Stimulated activated effector memory CD8-positive, alpha-beta T cell treated with anti-CD3 and anti-CD28 coated beads, Interleukin-12 subunit alpha, Interleukin-12 subunit beta, amount 100 ng/mL, for 72 hours (primary cell): ENCODE measurements around the gene AHCYL2.
"Not testable (repeated sequence)": the region's sequence is repeated elsewhere in the genome, so short reads cannot be mapped to it uniquely, and the experiment has no call there.

ENCODE experiments used
- ATAC-seq: fragments of 150-1000 bp; cut with Tn5 transposase; 2 replicates; pipeline ENCODE4 v1.10.0; 2021
- DNase-seq, 2 donors: peaks; one replicate each; pipeline ENCODE4 v3.0.0; 2021 to 2022; ENCODE audit warnings: low spot score in 2 of 2
- H3K27ac Mint-ChIP-seq: one replicate; pipeline ENCODE4 v1.8.0; 2022; ENCODE audit warnings: mild to moderate bottlenecking, mixed read lengths
- H3K36me3 Mint-ChIP-seq: one replicate; pipeline ENCODE4 v1.8.0; 2022; ENCODE audit warnings: mild to moderate bottlenecking, mixed read lengths
- H3K4me1 Mint-ChIP-seq: one replicate; pipeline ENCODE4 v1.8.0; 2022; ENCODE audit warnings: mixed read lengths
- H3K4me3 Mint-ChIP-seq: one replicate; pipeline ENCODE4 v1.8.0; 2022; ENCODE audit warnings: mild to moderate bottlenecking, mixed read lengths
- H3K9me3 Mint-ChIP-seq: one replicate; pipeline ENCODE4 v1.8.0; 2022; ENCODE audit warnings: mixed read lengths

AHCYL2 gene

DNA sequence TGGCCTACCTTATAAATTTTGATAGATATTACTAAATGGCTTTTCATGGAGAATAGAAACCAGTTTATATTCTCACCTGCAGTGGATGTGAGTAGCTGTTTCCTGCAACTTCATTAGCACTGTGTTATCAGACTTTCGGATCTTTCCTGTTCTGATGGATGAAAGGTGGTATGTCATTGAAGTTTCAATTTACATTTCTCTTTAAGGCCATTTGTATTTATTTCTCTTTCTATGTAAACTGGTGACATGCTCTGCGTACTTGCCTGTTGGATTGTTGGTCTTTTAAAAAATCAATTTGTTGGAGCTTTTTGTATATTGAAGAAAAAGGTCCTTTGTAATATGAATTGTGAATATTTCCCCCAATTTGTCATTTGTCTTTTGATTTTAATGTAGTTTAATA lies 113.6 kb downstream of the AHCYL2 start:
- DNase-seq (no peak), ATAC-seq (no peak)
- Mint-ChIP-seq H3K9me3 (no peaks in the 10 kb centered on the region), H3K4me1 (peaks cover 11% of the 10 kb centered on the region), H3K27ac (no peak overlapping the region), H3K36me3 (no peaks in the 10 kb centered on the region), H3K4me3 (no peak overlapping the region)

DNA sequence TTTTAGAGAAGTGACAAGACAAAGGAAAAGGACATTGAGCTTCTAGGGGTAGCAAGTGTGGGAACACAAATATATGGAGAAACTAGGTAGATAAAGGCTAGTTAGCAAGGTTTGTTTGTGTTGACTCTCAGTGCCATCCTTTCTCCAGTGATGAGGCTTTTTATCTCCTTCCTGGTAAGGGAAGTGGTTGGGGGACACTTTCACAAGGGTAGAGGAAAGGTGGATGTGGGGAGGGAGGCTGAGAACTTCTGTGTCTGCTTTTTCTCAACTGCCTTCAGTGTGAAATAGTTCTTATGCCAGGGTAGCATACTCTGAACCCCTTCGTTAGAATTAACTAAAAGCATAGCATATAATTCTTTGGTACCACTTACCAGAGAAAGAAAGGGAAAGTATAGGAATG lies 116.4 kb downstream of the AHCYL2 start:
- H3K9me3 Mint-ChIP-seq: no peaks in the 10 kb centered on the region
- no peak for ATAC-seq
- H3K4me1 Mint-ChIP-seq: peaks cover 28% of the 10 kb centered on the region

DNA sequence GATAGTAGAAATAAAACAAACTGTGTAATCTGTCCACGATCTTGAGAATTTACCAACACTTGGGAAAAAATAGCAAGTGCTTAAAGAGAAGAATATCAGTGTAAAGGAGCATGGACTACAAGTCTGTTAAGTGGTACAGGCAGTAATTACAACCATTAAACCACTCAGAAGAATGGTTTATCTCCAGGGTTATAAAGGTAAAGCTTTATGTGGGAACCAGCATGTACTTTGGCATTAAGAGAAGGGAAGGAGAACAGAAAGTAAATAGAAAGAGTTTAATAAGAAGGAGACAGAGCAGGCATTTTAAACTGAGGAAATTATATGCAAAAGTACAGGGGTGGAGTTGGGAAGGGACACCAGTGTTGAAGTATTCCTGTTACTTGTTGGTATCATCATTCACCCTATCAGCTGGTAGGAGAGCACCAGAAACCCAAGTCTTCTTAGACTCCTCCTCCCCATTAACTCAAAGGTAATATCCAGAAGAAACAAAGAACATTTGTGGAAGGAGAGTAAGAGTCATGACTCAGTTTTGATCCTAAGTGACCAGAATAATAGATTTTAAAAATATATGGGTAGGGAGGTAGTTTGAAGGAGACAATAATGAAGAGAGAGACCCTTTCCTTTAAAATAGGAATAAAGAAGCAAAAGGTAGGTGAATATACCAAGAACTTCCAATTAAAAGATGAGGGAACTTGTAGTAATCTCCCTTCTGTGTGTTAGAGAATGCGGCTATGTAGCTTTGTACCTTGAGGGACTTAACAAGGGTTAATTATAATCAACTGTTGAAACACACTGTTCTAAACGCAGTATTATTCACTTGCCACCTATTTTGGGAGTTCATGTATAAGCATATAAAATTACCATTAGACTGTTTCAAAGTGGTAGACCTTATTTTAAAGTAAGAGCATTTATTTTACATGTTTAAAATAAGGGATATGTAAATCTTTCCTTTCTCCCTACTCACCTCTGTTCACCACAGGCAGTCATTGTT lies 117.3 kb downstream of the AHCYL2 start:
- Mint-ChIP-seq H3K27ac (no peak overlapping the region), H3K4me1 (peaks cover 28% of the 10 kb centered on the region), H3K36me3 (no peaks in the 10 kb centered on the region), H3K9me3 (no peaks in the 10 kb centered on the region), H3K4me3 (no peak overlapping the region)
- DNase-seq: no peak
- ATAC-seq: no peak

More for the DNA sequence above, 116.4 kb downstream of the AHCYL2 start:
- no peak for DNase-seq
- no peaks in the 10 kb centered on the region for H3K36me3 Mint-ChIP-seq
- peak overlapping the region; percentile 46 for H3K27ac Mint-ChIP-seq
- no peak overlapping the region for H3K4me3 Mint-ChIP-seq

DNA sequence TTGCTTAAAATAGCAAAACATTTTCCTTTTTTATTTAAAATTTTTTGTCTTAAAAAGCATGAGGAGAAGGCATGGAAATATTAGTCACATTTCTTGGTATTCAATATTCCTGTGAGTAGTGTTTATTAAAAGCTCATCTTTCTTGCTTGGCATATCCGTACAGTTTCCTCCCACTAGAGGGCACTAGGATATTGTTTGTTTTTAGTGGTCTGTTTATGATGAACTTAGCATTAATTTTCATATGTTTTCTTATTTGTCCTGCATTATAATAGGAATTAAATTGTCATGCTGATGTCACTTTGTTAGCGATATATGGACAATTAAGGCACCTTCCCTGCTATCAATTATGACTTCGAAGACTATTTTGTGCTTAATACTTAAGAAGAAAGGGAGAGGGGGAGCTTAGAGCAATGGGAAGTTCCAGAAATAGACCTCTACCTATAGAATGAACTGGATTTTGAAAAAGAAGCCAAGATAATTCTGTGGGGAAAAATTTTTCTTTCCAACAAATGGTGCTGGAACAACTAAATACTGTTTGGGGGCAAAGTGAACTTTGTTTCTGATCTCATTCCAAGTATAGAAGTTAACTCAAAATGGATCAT lies 118.4 kb downstream of the AHCYL2 start:
- Mint-ChIP-seq H3K4me3 (no peak overlapping the region), H3K36me3 (no peaks in the 10 kb centered on the region), H3K4me1 (peaks cover 28% of the 10 kb centered on the region), H3K9me3 (no peaks in the 10 kb centered on the region), H3K27ac (no peak overlapping the region)
- ATAC-seq: no peak
- no peak for DNase-seq

DNA sequence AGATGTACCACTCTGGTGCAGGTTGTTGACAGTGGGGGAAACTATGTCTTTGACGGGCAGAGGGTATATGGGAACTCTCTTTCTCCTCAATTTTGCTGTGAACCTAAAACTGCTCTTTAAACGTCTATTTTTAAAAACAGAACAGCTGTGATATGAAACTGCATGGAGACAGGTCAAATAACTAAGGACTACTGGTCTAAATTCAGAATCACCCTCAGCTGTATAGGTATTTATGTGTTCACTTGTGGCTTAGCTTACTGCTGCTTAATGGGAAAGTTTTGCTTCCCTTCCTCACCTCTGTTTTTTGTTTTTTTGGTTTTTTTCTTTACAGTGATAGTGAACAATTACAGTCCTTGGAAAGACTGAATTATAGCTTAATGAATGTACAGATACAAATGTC lies 122.5 kb downstream of the AHCYL2 start:
- H3K4me3 Mint-ChIP-seq: no peak overlapping the region
- no peaks in the 10 kb centered on the region for H3K36me3 Mint-ChIP-seq
- H3K4me1 Mint-ChIP-seq: peaks cover 16% of the 10 kb centered on the region
- DNase-seq (no peak), ATAC-seq (no peak)
- H3K9me3 Mint-ChIP-seq: no peaks in the 10 kb centered on the region
- H3K27ac Mint-ChIP-seq: no peak overlapping the region

DNA sequence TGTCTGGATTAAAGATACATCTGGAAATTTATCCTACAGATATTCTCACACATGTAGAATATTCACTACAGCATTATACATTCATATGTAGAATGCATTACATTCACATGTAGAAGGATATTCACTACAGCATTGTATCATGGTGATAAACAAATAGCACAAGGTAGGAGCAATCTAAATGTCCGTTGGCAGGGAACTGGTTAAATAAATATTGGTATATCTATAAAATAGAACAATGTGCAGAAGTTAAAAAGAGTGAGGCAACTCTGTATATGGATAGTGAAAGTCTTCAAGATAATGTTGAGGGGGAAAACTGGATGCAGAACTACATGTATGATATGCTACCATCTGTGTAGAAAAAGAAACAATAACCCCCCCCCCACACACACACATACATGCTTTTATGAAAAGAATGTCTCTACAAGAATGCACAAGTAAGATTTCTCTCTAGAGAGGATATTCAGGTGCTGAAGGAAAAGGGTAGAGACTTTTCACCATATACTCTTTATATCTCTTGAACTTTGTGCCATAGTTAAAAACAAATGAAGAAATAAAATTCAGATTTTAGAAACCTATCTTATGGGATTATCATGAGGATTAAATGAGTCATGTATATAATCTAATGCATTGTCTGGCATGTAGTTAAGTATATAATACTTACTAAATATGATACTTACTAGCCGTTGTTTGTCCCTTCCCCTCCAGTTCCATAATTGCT lies 123.4 kb downstream of the AHCYL2 start:
- H3K9me3 Mint-ChIP-seq: no peaks in the 10 kb centered on the region
- H3K4me3 Mint-ChIP-seq: no peak overlapping the region
- H3K27ac Mint-ChIP-seq: no peak overlapping the region
- ATAC-seq (no peak), DNase-seq (no peak)
- no peaks in the 10 kb centered on the region for H3K36me3 Mint-ChIP-seq
- peaks cover 16% of the 10 kb centered on the region for H3K4me1 Mint-ChIP-seq

DNA sequence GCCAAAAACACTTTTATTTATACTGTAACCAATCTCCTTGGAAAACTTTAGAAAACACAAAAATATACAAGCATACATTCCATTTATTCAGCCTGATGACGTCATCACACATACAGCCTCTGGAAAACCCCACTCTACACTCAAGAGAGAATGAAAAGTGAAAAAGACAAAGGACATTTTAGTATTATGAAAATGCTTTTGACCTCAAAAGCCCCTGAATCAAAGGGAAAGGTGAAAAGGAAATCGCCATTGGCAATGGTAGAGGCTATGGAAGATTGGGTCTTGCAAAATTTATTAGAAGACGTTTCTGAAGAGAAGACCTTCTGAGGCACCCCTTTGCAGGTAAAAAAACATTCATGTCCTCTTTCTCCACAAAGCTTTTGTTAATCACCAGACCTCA lies 126.5 kb downstream of the AHCYL2 start:
- Mint-ChIP-seq H3K27ac (no peak overlapping the region), H3K36me3 (no peaks in the 10 kb centered on the region), H3K4me3 (no peak overlapping the region), H3K4me1 (no peaks in the 10 kb centered on the region), H3K9me3 (no peaks in the 10 kb centered on the region)
- DNase-seq (no peak), ATAC-seq (no peak)

DNA sequence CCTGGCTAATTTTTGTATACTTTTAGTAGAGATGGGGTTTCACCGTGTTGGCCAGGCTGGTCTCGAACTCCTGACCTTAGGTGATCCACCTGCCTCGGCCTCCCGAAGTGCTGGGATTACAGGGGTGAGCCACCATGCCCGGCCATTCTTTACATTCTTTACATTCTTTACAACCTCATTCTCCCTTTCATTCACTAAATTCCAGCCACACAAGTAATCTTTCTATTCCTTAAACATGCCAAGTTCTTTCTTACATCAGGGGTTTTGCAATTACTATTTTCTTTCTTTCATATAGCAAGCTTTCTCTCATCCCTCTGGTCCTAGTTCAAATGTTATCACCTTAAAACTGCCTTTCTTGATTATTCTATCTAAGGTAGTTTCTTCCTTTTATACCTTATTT lies 128.3 kb downstream of the AHCYL2 start:
- not testable (repeated sequence) for H3K9me3 Mint-ChIP-seq, DNase-seq, H3K36me3 Mint-ChIP-seq, ATAC-seq, H3K27ac Mint-ChIP-seq, H3K4me1 Mint-ChIP-seq, H3K4me3 Mint-ChIP-seq

DNA sequence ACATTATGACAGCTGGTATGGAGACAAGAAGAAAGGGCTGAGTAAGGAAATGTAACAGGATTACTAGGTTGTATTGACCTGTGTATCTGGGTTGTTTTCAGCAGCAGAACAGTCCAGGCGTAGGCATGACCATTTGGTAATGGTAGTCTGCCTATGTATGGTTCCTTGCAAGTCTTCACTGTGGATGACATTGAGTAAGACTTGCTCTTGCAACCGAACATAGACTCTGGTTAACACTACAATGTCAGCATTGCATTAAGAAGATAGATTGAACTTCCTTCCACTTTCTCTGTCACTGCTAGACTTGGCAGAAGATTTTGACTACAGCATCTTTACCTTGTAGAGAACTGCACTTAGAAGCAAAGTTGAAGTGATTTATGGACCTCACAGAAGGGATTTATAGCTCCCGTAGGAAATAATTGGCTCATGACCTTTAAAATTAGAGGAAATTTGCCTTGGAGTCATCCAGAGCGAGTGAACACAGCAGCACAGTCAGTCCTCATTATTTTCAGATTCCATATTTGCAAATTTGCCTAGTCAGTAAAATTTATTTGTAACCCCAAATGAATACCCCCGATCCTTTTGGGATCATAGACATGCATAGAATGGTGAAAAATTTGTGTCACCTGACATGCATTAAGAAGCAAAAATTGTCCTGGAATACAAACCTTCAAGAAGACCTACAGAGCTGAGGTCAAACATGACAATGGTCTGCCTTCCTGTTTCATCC lies 129.8 kb downstream of the AHCYL2 start:
- no peak for DNase-seq
- H3K9me3 Mint-ChIP-seq: no peaks in the 10 kb centered on the region
- no peak overlapping the region for H3K27ac Mint-ChIP-seq
- peaks cover 6% of the 10 kb centered on the region for H3K4me1 Mint-ChIP-seq
- no peak overlapping the region for H3K4me3 Mint-ChIP-seq
- no peaks in the 10 kb centered on the region for H3K36me3 Mint-ChIP-seq
- no peak for ATAC-seq

DNA sequence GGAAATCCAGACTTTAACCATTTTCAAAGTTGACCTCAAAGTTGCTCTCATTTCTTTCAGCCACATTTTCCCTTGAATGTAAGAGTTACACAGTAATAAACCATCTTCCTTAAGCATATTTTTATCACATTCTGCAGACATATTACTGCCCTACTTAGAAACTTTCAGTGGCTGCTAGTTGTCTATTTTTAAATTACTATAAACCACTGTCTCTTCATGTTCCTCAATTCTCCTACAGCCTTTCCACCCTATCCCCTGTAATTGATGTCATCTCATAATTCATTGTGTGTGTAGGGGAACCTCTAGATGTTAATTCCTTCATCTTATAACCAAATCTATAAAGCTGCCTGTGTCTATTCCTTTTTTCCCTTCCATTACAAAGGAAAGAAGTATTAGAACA lies 131.3 kb downstream of the AHCYL2 start:
- H3K9me3 Mint-ChIP-seq: no peaks in the 10 kb centered on the region
- ATAC-seq: no peak
- peaks cover 6% of the 10 kb centered on the region for H3K4me1 Mint-ChIP-seq
- H3K27ac Mint-ChIP-seq: no peak overlapping the region
- no peaks in the 10 kb centered on the region for H3K36me3 Mint-ChIP-seq
- H3K4me3 Mint-ChIP-seq: no peak overlapping the region
- DNase-seq: no peak

DNA sequence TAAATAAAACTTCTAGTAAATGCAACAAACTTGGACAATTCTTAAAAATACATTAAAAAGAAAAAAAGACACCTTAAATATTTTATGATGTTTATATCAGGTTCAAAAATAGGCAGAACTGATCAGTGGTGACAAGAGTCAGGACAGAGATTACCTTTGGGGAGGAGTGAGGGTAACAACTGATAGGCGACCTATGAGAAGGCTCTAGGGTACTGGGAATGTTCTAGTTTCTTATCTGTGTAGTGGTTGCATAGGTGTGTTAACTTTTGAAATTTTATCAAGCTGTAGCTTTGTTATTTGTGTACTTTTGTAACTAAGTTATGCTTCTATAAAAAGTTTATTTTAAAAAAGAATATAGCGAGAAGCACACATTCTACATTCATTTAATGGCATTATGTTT lies 134.3 kb downstream of the AHCYL2 start:
- no peak for DNase-seq
- peaks cover 6% of the 10 kb centered on the region for H3K4me1 Mint-ChIP-seq
- no peak for ATAC-seq
- H3K36me3 Mint-ChIP-seq: no peaks in the 10 kb centered on the region
- H3K9me3 Mint-ChIP-seq: no peaks in the 10 kb centered on the region
- H3K4me3 Mint-ChIP-seq: no peak overlapping the region
- no peak overlapping the region for H3K27ac Mint-ChIP-seq

DNA sequence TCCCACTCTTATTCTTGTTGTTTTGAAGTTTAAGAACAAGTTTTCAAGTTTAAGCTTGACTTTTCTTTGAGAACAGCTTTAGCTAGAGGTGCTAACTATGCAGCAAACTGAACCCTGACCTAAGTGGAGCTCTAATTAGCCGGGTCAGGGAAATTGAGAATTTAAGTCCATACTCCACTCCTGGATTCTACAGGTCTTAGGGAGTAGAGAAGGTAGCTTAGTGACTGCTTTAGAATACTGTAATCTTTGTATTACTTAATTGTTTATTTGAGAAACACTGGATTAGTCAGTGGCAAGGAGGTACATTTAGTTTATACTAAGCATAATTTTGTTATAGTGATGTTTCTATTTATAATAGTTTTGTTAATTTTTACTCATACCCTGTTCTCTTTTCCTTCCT lies 134.8 kb downstream of the AHCYL2 start:
- no peaks in the 10 kb centered on the region for H3K9me3 Mint-ChIP-seq
- ATAC-seq (no peak), DNase-seq (no peak)
- no peaks in the 10 kb centered on the region for H3K36me3 Mint-ChIP-seq
- peaks cover 6% of the 10 kb centered on the region for H3K4me1 Mint-ChIP-seq
- H3K4me3 Mint-ChIP-seq: no peak overlapping the region
- H3K27ac Mint-ChIP-seq: no peak overlapping the region

DNA sequence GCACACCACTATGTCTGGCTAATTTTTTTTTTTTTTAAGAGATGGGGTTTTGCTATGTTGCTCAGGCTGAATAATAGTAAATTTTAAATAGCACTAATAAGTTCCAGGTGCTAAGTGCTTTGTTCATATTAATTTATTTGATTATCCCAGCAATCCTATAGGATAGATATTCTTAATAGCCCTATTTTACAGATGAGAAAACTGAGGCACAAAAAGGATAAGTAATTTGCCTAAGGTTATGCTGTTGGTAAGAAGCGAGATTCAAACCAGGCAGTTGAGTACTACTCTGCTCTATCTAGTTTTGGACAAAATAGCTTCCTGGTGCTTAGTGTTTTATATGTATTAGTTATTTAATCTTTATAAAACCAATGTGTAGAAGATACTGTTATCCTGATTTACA lies 136.9 kb downstream of the AHCYL2 start:
- Mint-ChIP-seq H3K36me3 (no peaks in the 10 kb centered on the region), H3K4me3 (no peak overlapping the region), H3K9me3 (no peaks in the 10 kb centered on the region), H3K4me1 (peaks cover 8% of the 10 kb centered on the region), H3K27ac (no peak overlapping the region)
- DNase-seq (no peak), ATAC-seq (no peak)

DNA sequence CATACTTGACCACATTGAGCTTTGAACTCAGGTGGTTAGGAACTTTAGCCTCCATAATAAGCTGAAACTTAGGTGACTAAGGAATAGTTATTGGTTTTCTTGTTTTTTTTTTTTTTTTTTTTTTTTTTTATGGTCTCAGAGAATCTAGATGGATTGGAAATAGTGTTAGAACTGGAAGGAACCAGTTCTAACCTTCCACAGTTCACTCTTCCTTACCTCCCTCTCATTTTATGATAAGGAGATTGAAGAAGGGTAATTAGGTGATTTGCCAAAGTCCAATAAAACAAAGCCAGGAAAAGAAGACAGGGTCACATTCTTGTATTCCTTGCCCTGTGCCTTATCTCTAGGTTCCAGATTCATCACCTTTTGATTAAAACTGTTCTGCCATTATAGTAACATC lies 137.7 kb downstream of the AHCYL2 start:
- Mint-ChIP-seq H3K4me3 (no peak overlapping the region), H3K36me3 (no peaks in the 10 kb centered on the region), H3K4me1 (peaks cover 15% of the 10 kb centered on the region), H3K9me3 (no peaks in the 10 kb centered on the region), H3K27ac (no peak overlapping the region)
- DNase-seq (no peak), ATAC-seq (no peak)

DNA sequence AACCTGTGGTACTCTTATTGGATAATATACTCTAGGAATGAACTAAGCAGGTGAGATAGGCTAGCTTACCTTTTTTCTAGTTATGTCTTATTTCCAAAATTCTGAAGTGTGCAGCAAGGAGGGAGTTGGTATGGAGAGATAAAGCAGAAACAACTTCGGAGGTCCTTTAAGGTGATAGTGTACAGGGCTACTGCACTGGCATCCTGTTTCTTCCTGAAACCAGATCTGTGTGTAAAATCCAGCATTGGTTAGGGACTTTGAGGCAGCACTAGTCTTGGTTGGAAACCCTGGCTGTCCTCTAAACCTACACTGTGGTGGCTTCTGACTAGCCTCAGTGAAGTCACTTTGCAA lies 142.5 kb downstream of the AHCYL2 start:
- Mint-ChIP-seq H3K4me3 (peak overlapping the region; percentile 69), H3K4me1 (peaks cover 26% of the 10 kb centered on the region), H3K36me3 (no peaks in the 10 kb centered on the region), H3K9me3 (no peaks in the 10 kb centered on the region), H3K27ac (peak overlapping the region; percentile 86)
- DNase-seq: no peak
- ATAC-seq: no peak
